ENCODE data around the gene OR10A2. TPM values are rescaled to one million over a fixed set of nuclear protein-coding genes. Genes with fewer than 3 reads are reported as not detected.

OR10A2 gene
- total RNA-seq, 1 experiment from 2014 or later: not detected

DNA sequence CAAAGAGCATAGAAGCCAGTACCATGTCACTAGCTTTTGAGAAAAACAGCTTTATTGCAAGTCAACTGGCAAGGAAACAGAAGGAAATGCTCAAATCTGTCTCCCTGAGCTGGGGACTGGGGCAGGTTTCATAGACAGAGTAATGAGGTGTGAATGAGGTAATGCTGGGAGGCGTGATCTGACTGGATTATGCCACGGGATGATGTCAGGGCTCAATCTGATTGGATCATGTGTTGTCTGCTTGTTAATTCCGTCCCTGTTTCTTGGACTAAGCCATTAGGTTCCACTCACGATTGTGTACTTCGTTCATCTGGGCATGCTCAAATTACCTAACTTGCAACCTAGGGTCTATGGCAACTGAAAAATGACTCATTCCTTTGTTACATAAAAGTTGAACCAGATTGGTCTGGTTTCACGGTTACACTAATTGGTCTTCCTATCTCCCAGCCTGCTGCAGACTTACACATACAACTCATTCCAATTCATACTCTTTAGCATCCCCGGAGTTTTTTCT is 37.6 kb upstream of the OR10A2 start:
- Mint-ChIP-seq H3K36me3 (no peaks in the 10 kb centered on the region), H3K4me1 (0 out of 2 replicates have a peak, but pooled peaks cover 3% of the 10 kb centered on the region), H3K4me3 (no peak overlapping the region), H3K9me3 (peaks cover 8% of the 10 kb centered on the region), H3K27me3 (ENCODE audit: low read depth) (no peaks in the 10 kb centered on the region), H3K27ac (no peak overlapping the region)
- TF ChIP-seq, protein P1, sequence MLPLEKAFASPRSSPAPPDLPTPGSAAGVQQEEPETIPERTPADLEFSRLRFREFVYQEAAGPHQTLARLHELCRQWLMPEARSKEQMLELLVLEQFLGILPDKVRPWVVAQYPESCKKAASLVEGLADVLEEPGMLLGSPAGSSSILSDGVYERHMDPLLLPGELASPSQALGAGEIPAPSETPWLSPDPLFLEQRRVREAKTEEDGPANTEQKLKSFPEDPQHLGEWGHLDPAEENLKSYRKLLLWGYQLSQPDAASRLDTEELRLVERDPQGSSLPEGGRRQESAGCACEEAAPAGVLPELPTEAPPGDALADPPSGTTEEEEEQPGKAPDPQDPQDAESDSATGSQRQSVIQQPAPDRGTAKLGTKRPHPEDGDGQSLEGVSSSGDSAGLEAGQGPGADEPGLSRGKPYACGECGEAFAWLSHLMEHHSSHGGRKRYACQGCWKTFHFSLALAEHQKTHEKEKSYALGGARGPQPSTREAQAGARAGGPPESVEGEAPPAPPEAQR (CRISPR knock-in tag; IDR thresholded peaks at IDR 0.05): no peak
- ATAC-seq (no peak), DNase-seq (ENCODE audit: low spot score) (no peak)
- ChIA-PET CTCF (interaction anchor here (3.6 kb wide), 1 partner anchor 13 kb away, joined by 36 read pairs; no protein-coding TSS in a partner anchor), POLR2A (no interaction called here)

DNA sequence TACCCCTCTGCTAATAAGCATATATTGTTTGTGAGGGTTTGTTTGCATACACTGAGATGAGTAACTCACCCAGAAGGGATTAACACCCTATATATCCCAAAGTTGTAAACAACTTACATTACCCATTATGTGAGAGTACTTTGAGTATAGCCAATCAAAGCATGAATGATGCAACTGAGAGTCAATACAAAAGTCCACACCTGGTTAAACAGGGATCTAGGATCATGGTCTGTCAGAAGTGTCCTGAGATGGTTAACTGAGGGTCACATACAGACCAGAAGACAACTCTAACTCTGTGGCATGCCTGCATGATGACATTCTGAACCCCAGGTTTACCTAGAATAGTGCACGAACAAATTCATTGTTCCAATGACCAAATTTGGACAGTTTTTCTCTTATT is 34.8 kb upstream of the OR10A2 start:
- ChIA-PET CTCF (interaction anchor here (1.2 to 1.5 kb wide), 2 partner anchors 16 to 71 kb away, joined by 3 to 6 read pairs; no protein-coding TSS in a partner anchor), POLR2A (no interaction called here)
- no peaks in the 10 kb centered on the region for H3K36me3 Mint-ChIP-seq
- TF ChIP-seq RORB (CRISPR knock-in tag; IDR thresholded peaks at IDR 0.05): no peak
- TF ChIP-seq, protein P2, sequence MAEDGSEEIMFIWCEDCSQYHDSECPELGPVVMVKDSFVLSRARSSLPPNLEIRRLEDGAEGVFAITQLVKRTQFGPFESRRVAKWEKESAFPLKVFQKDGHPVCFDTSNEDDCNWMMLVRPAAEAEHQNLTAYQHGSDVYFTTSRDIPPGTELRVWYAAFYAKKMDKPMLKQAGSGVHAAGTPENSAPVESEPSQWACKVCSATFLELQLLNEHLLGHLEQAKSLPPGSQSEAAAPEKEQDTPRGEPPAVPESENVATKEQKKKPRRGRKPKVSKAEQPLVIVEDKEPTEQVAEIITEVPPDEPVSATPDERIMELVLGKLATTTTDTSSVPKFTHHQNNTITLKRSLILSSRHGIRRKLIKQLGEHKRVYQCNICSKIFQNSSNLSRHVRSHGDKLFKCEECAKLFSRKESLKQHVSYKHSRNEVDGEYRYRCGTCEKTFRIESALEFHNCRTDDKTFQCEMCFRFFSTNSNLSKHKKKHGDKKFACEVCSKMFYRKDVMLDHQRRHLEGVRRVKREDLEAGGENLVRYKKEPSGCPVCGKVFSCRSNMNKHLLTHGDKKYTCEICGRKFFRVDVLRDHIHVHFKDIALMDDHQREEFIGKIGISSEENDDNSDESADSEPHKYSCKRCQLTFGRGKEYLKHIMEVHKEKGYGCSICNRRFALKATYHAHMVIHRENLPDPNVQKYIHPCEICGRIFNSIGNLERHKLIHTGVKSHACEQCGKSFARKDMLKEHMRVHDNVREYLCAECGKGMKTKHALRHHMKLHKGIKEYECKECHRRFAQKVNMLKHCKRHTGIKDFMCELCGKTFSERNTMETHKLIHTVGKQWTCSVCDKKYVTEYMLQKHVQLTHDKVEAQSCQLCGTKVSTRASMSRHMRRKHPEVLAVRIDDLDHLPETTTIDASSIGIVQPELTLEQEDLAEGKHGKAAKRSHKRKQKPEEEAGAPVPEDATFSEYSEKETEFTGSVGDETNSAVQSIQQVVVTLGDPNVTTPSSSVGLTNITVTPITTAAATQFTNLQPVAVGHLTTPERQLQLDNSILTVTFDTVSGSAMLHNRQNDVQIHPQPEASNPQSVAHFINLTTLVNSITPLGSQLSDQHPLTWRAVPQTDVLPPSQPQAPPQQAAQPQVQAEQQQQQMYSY (CRISPR knock-in tag; IDR thresholded peaks at IDR 0.05): no peak
- TF ChIP-seq GABPB1 (CRISPR knock-in tag; IDR thresholded peaks at IDR 0.05): peak; percentile 79
- no peak for TF ChIP-seq FOXJ3 (CRISPR knock-in tag; IDR thresholded peaks at IDR 0.05; ENCODE audit: borderline replicate concordance)
- TF ChIP-seq, protein P3, sequence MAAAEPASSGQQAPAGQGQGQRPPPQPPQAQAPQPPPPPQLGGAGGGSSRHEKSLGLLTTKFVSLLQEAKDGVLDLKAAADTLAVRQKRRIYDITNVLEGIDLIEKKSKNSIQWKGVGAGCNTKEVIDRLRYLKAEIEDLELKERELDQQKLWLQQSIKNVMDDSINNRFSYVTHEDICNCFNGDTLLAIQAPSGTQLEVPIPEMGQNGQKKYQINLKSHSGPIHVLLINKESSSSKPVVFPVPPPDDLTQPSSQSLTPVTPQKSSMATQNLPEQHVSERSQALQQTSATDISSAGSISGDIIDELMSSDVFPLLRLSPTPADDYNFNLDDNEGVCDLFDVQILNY (CRISPR knock-in tag; IDR thresholded peaks at IDR 0.05): no peak
- no peak for TF ChIP-seq ZNF219 (CRISPR knock-in tag; IDR thresholded peaks at IDR 0.05; ENCODE audit: borderline replicate concordance)
- DNase-seq (ENCODE audit: low spot score): no peak
- H3K27ac Mint-ChIP-seq: no peak overlapping the region
- no peaks in the 10 kb centered on the region for H3K27me3 Mint-ChIP-seq (ENCODE audit: low read depth)
- H3K9me3 Mint-ChIP-seq: no peaks in the 10 kb centered on the region
- ATAC-seq: no peak
- H3K4me3 Mint-ChIP-seq: no peak overlapping the region
- 0 out of 2 replicates have a peak, but pooled peaks cover 3% of the 10 kb centered on the region for H3K4me1 Mint-ChIP-seq

DNA sequence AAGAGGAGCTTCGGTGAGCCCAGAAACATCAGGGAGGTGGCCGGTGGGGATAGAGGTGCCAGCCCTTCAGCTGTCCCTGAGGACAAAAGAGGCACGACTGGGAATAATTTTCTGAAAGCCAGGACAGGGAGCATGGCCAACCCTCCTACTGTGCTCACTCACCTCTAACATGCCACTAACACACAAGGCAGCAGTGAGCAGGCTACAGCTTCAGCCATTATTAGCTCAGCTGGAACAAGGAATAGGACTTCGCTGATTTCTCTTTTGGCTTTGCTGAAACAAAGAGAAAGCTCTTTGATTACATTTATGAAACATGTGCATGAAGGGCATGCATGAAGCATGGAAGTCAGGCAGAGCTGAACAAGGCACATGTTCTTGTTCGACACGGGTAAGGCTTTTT is 29.5 kb upstream of the OR10A2 start:
- no peaks in the 10 kb centered on the region for H3K4me1 Mint-ChIP-seq
- TF ChIP-seq, protein P4, sequence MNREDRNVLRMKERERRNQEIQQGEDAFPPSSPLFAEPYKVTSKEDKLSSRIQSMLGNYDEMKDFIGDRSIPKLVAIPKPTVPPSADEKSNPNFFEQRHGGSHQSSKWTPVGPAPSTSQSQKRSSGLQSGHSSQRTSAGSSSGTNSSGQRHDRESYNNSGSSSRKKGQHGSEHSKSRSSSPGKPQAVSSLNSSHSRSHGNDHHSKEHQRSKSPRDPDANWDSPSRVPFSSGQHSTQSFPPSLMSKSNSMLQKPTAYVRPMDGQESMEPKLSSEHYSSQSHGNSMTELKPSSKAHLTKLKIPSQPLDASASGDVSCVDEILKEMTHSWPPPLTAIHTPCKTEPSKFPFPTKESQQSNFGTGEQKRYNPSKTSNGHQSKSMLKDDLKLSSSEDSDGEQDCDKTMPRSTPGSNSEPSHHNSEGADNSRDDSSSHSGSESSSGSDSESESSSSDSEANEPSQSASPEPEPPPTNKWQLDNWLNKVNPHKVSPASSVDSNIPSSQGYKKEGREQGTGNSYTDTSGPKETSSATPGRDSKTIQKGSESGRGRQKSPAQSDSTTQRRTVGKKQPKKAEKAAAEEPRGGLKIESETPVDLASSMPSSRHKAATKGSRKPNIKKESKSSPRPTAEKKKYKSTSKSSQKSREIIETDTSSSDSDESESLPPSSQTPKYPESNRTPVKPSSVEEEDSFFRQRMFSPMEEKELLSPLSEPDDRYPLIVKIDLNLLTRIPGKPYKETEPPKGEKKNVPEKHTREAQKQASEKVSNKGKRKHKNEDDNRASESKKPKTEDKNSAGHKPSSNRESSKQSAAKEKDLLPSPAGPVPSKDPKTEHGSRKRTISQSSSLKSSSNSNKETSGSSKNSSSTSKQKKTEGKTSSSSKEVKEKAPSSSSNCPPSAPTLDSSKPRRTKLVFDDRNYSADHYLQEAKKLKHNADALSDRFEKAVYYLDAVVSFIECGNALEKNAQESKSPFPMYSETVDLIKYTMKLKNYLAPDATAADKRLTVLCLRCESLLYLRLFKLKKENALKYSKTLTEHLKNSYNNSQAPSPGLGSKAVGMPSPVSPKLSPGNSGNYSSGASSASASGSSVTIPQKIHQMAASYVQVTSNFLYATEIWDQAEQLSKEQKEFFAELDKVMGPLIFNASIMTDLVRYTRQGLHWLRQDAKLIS (CRISPR knock-in tag; IDR thresholded peaks at IDR 0.05; ENCODE audit: borderline replicate concordance): no peak
- no peak for TF ChIP-seq HMGA2 (CRISPR knock-in tag; IDR thresholded peaks at IDR 0.05)
- TF ChIP-seq, protein P5, sequence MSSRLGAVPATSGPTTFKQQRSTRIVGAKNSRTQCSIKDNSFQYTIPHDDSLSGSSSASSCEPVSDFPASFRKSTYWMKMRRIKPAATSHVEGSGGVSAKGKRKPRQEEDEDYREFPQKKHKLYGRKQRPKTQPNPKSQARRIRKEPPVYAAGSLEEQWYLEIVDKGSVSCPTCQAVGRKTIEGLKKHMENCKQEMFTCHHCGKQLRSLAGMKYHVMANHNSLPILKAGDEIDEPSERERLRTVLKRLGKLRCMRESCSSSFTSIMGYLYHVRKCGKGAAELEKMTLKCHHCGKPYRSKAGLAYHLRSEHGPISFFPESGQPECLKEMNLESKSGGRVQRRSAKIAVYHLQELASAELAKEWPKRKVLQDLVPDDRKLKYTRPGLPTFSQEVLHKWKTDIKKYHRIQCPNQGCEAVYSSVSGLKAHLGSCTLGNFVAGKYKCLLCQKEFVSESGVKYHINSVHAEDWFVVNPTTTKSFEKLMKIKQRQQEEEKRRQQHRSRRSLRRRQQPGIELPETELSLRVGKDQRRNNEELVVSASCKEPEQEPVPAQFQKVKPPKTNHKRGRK (CRISPR knock-in tag; IDR thresholded peaks at IDR 0.05; ENCODE audit: borderline replicate concordance): no peak
- TF ChIP-seq, protein P6, sequence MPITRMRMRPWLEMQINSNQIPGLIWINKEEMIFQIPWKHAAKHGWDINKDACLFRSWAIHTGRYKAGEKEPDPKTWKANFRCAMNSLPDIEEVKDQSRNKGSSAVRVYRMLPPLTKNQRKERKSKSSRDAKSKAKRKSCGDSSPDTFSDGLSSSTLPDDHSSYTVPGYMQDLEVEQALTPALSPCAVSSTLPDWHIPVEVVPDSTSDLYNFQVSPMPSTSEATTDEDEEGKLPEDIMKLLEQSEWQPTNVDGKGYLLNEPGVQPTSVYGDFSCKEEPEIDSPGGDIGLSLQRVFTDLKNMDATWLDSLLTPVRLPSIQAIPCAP (CRISPR knock-in tag; IDR thresholded peaks at IDR 0.05): no peak
- TF ChIP-seq, protein P7, sequence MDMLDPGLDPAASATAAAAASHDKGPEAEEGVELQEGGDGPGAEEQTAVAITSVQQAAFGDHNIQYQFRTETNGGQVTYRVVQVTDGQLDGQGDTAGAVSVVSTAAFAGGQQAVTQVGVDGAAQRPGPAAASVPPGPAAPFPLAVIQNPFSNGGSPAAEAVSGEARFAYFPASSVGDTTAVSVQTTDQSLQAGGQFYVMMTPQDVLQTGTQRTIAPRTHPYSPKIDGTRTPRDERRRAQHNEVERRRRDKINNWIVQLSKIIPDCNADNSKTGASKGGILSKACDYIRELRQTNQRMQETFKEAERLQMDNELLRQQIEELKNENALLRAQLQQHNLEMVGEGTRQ (CRISPR knock-in tag; IDR thresholded peaks at IDR 0.05): no peak
- no peak for TF ChIP-seq ZNF263 (CRISPR knock-in tag; IDR thresholded peaks at IDR 0.05; ENCODE audit: low read depth)
- no peak for TF ChIP-seq ATF1 (CRISPR knock-in tag; IDR thresholded peaks at IDR 0.05)
- TF ChIP-seq ELF4 (CRISPR knock-in tag; IDR thresholded peaks at IDR 0.05; ENCODE audit: low read depth): no peak
- TF ChIP-seq TCF7 (CRISPR knock-in tag; IDR thresholded peaks at IDR 0.05; ENCODE audit: low read depth): no peak
- no peak for TF ChIP-seq ZNF232 (CRISPR knock-in tag; IDR thresholded peaks at IDR 0.05)
- no peak overlapping the region for H3K4me3 Mint-ChIP-seq
- ChIA-PET CTCF (interaction anchor here (1.1 to 1.8 kb wide), 3 partner anchors 16 to 78 kb away, joined by 3 to 10 read pairs (median 3); no protein-coding TSS in a partner anchor), POLR2A (no interaction called here)
- H3K36me3 Mint-ChIP-seq: no peaks in the 10 kb centered on the region
- no peak overlapping the region for H3K27ac Mint-ChIP-seq
- no peak for DNase-seq (ENCODE audit: low spot score)
- no peaks in the 10 kb centered on the region for H3K9me3 Mint-ChIP-seq
- no peak for ATAC-seq
- peaks cover 2% of the 10 kb centered on the region; the same call in 1 of the 2 replicates for H3K27me3 Mint-ChIP-seq (ENCODE audit: low read depth)
